GM18867 (cell line): Measurements from ENCODE around the gene KY.
"Not testable (repeated sequence)": the region's sequence is repeated elsewhere in the genome, so short reads cannot be mapped to it uniquely, and the experiment has no call there.

ENCODE experiments used
- ATAC-seq: cut with Tn5 transposase; IDR thresholded peaks from one replicate; pipeline ENCODE4 v1.9.1; 2021; ENCODE audit warnings: mild to moderate bottlenecking, moderate library complexity; ENCODE audit not compliant: unreplicated experiment

The KY gene

DNA sequence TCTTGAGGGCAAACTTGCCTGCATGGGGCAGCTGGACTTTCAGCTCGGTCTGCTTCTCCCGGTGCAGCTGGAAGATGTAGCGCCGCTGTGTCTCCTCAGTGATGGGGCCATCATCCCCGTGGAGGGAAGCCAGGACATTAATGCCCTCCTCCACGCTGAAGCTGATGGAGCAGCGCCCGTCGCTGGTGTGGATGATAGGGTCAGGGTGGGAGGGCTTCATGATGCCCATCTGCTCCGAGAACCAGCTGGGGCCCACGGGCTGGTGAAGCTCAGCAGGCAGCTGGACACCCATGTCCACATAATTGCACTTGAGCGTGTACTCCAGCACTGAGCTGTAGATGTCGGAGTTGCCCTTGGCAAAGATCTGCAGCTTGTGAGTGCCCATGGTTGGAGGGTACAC, 46.9 kb downstream of the KY start:
- ATAC-seq, result no peak

DNA sequence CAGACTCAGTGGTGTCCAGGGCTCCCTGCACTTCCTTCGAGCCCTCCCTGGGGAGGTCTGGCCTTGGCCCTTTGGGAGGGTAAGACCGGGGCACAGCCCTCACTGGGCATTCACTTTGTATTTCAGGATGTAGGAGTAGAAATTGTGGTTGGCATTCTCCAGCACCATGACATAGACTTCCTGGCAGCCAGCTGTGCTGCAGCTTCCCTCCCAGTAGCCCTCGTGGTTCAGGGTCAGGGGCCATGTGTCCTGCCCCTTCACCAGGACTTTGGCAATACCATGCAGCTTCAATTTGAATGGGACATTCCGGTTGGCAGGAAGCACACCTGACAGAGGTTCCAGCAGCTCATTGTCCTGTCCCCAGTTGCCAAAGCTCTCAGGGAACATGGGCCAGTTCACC, 47.3 kb downstream of the KY start:
- no peak for ATAC-seq

DNA sequence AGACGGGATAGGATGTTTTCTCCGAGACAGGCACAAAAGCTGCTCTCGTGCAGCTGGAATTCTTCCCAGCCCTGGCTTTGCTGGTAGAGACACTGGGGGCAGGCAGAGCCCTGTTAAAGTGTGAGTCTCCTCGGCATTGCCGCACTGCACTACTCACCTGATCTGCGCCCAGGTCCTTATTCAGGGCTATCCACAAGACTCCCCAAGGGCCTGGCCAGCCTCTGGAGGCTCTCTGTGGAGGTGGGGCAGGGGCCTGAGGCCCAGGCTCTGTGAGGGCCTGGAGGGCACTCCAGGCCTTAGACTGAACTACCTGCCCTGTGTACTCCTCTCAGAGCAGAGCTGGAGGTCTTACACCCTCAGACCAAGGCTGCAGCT, 48.4 kb downstream of the KY start:
- no peak for ATAC-seq

DNA sequence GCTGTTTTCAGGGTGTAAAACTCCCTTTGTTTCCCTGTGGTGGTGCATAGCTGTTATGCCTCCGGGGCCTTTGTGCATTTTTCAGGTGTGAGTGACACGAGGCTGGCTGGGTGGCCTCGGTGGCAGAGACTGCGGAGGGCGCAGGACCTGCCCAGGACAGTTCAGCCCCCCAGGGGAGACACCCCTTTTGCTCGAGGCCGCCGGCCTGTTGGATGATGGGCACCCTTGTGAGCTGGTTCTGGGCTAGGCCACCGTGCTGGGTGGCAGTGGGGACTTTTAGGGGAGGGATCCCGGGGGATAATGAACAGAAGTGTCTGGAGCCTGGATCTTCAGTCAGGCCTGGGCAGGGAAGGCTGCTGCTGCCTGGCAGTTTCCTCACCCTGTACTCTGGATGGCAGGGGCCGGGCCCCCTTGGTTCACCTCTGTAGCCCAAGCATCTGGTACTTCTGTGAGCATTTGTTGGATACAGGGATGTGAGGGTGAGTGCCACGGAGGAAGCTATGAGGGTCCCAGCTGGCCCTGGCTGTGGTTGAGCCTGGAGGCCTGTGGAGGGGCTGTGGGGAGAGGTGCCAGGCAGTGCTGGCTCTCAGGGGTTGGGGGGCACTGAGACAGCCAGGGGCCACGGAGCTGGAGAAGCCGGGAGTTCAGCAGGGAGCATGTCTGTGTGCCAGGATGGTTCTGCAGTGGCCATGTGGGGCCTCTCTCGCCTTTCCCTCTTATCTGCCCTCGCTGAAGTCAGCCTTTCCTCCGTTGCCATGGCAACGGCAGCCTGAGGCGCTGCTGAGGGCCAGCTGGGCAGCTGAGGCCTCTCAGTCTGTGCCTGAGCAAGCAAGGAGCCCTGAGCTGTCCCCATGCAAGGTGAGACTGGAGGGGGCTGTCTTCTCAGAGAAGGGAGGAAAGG, 49.0 kb downstream of the KY start:
- no peak for ATAC-seq

DNA sequence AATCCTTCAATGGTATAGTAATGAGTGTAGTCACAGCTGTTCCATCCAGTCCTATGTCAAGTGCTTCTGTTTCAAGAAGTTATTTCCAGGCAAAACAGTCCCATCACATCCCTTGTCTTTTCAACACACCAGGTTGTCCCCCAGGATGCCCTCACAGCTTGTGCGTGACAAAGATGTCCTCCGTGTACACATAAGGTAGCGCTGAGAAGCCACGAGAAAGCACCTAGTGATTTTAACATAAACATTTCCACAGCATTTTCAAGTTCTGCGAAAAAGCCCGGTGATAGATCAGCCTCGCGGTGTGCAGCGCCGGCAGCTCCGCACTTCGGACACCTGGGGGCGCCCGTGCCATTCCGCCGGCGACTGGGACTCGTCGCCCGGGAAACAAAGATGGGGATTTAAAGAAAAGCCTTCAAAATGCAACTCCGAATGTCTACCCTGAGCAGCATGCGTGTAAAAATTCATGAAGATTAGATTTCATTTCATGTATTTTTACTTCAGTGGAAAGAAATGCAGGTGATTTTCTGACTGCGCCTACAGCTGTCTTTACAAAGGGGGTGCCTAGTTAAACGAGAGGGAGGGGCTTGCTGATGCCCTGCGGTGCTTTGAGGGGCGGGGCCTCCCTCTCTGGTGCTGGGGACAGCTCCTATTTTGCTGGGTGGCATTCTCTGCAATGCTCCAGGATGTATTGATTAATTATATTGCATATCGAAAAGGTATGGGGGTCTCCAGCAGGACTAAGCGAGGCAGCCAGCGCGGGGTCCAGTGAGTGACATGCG, 49.9 kb downstream of the KY start:
- peak; percentile 87 for ATAC-seq

DNA sequence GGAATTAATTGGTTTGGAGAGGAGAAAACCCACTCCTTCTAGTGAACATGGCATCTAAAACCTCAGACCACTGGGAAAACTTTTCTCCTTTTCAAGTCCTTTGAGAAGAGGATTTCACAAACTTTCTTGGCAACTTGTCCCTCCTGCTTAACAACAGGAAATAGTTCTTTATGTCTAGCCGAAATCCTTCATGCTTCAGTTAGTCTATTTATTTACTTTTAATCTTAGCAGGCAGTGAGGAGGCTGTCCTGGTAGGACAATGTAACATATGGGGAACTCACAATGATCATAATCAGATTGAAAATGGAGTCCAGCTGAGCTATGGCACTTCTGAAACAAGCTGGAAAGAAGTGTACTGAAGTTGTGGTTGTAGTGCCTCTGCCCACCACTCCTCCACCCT, 50.6 kb downstream of the KY start:
- no peak for ATAC-seq

DNA sequence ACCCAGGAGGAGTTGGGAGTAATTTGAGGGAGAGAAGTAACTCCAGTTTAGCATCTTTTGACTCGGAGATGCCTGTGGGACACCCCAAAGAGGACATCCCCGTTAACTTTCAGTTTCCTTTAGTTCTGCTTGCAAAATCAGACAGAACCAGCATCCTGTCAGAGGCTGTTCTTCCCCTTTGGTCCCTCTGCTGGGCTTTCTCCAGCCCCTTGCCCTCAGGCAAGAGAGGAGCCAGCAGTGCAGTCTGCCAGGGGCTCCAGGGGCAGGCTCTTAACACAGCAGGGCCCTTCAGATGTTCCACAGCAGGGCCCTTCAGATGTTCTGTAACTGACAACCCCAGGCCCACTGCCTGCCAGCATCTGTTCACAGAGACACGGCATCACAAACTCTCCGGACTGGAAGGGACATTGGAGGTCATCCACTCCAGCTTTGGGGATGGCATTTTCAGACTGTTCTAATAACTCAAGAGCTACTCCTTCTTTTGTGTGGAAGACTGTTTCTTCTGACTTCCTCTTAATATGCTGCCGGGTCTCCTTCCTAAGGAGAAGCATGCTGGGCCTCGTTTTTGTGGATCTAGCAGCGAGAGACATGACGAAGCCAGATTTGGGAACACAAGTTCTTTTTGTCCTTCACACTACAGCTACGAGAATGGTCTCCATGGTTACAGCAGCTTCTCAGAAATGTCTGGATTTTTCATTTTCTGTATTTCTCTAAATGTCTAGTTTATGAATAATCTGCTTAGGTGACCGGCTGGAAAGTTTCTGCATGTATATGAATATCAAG, 51.9 kb downstream of the KY start:
- ATAC-seq, result no peak

DNA sequence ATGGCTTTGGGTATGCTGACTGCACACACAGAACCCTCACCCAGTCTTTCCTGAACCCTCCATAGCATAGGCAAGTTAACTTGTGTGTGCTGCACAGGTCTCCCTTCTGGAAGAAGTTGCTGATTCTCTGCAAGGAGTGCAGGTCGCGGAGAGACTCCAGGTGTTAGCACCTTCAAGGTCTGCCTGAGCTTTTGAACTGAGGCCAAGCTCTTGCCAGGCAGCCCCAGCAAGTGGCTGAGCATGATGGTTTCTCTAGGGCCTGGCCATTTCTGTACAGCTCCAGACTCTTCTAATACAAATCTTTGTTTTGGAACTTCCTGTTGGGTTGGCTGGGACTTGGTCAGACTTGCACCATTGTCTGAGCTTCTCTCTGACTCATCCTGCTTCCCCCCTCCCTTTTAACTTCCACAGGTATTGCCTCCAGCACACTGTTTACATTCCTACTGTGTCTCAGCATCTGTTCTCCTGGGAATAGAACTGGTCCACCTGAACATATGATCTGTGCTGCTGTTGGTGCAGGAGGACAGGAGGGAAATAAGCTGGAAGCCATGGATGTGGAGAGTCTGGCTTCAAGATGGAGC, 53.3 kb downstream of the KY start:
- ATAC-seq, result no peak

DNA sequence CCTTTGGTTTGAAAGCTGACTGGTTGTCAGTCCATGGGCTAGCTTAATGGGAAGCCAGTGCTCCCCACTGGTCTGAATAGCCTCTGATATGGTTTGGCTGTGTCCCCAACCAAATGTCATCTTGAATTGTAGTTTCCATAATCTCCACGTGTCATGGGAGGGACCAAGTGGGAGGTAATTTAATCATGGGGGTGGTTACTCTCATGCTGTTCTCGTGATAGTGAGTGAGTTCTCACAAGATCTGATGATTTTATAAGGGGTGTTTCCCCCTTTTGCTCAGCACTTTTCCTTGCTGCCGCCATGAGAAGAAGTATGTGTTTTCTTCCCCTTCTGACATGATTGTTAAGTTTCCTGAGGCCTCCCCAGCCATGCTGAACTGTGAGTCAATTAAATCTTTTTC, 55.8 kb downstream of the KY start:
- ATAC-seq, result not testable (repeated sequence)

DNA sequence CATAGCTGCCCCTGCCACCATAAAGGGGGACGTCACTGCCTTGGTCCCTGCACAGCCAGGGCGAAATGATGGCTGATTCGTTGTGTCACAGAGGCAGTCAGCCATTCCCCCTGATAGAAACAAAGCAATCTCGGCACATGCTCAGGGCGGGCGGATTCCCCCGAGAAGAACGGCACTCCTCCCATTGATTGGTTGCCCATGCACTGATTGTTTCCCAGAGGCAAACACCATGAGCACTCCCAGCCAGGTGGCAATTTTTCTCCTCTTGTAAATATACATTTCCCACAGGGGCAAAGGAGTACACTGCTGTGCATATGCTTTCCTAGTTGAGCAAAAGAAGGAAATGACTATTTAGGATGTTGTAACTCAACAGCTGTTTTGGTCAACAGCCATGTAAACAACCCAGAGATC, 56.5 kb downstream of the KY start:
- ATAC-seq, result no peak

DNA sequence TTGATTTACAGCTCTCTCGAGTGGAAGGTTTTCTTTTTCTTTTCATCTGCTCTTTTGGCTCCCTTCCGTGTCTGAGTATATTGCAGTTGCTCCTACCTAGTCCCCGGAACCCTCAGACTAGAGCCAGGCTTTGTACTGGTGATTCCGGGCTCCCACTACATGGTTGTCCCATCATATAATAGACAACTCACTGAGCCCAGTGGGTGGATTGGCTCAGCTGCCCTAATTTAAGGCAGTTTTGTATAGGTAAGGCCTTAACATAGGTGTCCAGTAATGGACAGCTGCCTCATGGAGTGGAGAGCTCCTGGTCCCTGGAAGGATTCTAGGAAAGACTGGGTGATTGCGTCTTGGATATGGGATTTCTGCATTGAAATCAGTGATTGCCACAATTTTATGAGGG, 58.0 kb downstream of the KY start:
- no peak for ATAC-seq

DNA sequence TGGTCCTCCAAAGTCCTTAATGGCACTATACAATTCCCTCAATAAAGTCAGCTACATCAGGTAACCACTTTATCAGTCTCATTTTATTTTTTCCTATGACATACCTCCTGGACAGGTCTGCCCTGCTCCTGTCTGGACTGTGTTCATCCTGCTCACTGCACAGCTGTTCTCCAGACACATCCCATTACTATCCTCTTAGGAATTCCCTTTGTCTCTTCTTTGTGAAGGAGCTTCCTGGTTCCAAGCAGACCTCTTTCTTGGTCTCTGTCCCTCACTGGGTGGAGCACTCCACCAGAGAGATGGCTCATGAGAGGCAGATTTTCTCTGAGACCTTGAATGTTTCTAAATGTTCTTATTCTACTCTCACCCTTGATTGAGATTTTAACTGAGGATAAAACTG, 60.1 kb downstream of the KY start:
- ATAC-seq, result no peak

DNA sequence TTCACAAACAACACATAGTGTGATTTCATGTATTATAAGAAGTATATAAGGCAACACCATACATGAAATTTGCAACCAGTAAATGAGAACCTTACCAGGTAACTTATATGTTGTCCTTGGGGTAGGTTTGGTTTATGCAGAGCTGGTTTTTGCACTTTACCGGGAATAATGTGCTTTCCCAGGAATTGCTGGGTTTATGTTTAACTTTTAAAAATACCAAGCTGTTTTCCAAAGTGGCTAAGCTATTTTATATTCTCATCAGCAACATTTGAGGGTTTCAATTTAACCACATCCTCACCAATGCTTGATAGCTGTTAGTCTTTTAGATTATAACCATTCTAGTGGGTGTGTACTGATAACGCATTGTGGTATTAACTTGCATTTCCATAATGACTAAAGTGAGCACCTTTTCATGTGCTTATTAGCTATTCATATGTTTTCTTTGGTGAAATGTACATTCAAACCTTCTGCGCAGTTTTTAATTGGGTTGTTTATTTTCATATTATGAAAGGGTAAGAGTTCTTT, 71.6 kb downstream of the KY start:
- no peak for ATAC-seq

DNA sequence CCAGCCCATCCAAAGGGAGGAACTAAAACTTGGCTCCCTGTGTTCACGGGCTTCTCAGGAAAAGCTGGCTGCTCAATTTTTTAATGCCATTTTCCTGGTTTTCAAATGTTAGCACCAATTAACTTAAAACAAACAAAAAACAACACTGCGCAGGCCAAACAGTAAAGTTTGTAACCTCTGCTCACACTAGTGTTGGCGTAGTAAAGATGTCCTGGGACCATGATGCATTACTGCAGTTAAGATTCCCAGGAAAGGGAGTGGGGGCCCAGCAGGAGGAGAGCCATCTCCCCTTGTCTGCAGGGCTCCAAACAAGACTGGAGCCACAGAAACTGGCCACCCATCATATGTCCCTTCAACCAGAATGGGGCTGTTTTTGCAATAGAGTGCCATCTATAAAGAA, 74.0 kb downstream of the KY start:
- no peak for ATAC-seq

DNA sequence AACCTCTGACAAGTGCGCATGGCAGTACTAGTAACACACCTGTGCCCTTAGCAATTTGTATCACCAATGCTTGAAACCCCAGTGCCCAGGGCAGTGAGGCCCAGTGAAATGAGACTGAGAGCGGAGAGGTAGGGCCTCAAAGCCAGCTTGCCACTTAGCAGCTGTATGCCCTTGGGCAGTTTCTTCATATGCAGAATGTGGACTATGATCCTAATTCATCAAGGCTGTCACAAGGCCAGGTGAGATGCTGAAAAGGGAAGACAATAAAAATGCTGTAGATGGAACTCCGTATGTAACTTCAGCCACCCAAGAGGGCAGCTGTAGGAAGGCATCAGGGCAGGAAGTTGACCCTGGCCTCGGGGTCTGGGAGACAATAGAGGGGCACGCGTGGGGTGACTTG, 74.4 kb downstream of the KY start:
- no peak for ATAC-seq

DNA sequence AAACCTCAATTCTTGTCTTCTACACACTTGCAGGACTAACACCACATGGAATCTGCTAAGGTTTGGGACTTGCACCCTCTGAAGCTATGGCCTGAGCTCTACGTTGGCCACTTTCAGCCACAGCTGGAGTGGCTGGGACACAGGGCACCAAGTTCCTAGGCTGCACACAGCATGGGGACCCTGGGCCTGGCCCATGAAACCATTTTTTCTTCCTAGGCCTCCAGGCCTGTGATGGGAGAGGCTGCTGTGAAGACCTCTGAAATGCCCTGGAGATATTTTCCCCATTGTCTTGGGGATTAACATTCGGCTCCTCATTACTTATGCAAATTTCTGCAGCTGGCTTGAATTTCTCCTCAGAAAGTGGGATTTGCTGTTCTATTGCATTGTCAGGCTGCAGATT, 80.9 kb downstream of the KY start:
- ATAC-seq, result not testable (repeated sequence)

DNA sequence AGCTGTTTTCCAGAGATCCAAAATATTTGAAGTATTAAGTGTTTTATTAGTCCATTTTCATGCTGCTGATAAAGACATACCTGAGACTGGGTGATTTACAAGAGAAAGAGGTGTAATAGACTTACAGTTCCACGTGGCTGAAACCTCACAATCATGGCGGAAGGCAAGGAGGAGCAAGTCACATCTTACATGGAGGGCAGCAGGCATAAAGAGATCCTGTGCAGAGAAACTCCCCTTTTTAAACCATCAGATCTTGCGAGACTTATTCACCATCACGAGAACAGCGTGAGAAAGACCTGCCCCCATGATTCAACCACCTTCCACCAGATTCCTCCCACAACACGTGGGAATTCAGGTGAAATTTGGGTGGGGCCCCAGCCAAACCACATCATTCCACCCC, 82.0 kb downstream of the KY start:
- ATAC-seq, result no peak

DNA sequence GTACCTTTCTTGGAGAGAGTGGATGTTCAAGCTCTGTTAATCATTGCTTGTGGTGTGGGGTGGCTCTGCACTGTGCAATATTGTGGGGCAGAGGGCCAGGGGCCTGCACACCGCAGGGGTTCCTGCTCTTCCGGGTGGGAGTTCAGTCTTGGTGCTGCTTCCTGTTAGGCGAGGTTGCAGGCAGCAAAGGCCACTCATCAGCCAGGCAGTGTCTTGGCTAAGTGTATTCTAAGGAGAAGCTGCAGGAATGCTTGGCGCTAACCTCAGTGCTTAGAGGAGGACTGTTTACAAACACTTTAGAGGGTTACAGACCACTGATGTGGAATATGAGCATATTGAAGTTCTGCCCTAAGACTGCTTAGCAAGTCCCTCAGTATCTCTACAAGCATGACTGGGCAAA, 83.2 kb downstream of the KY start:
- no peak for ATAC-seq

DNA sequence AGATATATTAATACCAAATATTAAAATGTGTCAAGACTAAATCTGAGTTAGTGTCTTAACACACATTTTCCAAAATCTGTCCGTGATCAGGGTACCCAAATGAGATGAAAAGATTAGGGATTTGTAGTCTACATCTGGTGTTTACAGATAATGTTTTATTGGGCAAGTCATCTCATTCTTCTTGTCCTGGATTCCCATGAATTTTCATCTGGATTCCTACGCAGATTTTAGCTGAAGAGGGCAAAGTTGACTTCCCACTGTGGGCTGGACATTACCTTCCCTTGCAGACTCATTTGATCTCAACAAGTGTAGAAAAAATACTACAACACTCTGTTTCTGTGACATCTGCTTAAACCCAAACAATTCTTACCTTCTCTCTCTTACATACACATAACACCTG, 85.8 kb downstream of the KY start:
- ATAC-seq, result no peak

DNA sequence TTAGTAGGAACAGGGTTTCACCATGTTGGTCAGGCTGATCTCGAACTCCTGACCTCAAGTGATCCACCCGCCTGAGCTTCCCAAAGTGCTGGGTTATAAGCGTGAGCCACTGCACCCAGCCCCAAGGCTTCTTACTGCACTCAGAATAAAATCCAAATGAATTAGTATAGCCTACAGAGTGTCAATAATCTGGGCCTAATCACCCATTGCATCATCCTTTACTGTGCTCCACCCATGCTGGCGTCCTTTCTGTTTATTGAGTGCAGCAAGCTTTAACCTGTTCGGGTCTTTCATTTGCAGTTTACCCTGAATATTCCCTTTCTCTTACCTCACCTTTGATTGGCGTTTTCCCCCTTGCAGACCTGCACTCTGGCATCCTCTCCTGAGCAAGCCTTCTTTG, 87.2 kb downstream of the KY start:
- ATAC-seq, result no peak

DNA sequence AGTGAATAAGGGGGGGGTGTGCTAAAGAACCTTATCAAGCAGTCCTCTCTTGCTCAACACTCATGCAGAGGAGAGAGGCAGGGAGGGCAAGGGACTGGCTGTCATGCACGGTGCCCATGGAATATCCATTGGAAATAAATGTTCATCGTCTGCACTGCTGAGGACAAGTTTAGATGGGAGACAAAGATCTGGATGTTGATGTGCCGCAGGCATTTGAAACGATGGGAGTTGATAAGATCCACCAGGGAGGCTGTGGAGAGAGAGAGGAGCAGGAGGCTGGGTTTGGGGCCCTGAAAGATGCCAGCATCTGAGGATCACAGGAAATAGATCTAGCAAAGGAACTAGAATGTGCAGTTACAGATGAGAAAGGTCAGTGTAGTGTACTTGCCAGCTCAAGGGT, 88.8 kb downstream of the KY start:
- ATAC-seq, result no peak
